NCI-H526 (cell line): Measurements from ENCODE around the gene CCT8.
A peak's percentile ranks its signal among the peaks of the same experiment; 100 is the strongest.
"Not testable (repeated sequence)": the region's sequence is repeated elsewhere in the genome, so short reads cannot be mapped to it uniquely, and the experiment has no call there.

Source experiments
- DNase-seq, 2 experiments: peaks; one replicate each; lab custom pipeline; 2025; lab: John Stamatoyannopoulos, UW

Gene CCT8

DNA sequence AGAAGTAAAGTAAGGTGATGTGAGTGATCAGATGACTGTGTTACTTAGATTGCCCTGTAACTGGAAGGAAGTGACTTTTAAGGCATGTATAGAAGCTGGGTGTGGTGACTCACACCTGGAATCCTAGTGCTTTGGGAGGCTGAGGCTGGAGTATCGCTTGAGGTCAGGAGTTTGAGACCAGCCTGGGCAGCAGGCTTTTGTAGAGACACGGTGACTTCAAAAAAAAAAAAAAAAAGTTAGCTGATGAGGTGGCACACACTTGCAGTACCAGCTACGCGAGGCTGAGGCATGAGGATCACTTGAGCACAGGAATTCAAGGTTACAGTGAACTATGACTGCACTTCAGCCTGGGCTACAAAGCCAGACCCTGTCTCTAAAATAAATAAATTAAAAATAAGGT is 51.3 kb downstream of the CCT8 start:
- DNase-seq: no peak

- peak in 1 of 2 experiments; percentile 10 for DNase-seq
Measured at GRCh38 chr21:29018540-29018939, 54.9 kb downstream of the CCT8 start.

DNA sequence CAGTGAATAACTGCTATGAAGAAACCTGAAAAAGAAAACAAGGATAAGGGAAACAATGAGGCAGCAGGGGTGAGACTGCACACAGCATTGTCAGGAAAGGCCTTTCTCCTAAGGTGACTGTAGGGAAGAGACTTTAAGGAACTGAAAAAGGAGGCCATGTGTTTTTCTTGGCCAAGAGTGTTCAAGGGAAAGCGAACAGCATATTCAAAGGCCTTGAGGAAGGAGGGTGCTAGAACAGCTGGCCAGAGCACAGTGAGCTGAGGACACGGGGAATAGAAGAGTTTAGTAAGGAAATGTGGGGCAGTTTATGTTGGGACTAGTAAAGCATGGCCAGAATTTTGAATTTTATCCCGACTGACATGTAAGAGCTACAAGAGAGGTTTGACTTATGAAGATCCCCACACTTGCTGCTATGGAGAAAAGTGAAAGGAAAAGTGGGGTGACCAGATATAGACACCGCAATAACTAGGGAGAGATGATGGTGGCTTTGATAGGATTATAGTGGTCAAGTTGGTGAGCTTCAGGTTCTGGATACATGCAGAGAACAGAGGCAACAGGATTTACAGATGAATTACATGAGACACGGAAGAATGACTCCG is 55.7 kb downstream of the CCT8 start:
- no peak for DNase-seq

GRCh38 chr21:29011236-29011635 is 62.2 kb downstream of the CCT8 start:
- DNase-seq: not testable (repeated sequence)

DNA sequence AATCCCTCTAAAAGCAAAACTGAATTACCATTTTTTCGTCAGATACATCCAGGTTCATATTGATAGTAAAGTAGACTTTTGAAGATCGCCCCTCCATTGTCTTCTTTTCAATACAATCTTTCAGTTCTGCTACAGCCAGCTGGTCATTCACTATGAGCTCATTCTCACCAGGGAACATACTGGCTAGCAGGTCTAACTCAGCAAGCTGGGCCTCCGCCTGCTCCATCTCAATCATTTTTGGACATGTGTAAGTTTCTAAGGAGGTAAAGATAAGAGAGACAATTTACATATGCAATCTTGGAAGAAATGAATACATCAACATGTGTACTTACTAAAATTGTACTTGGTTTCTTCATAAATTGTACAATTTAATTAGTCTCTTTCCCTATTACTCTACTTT is 65.1 kb downstream of the CCT8 start:
- DNase-seq: no peak

- DNase-seq: no peak
Measured at GRCh38 chr21:29007810-29008209, 65.6 kb downstream of the CCT8 start.

GRCh38 chr21:29007135-29007534 is 66.3 kb downstream of the CCT8 start:
- no peak for DNase-seq
